ENCODE data around the gene RAB5IF.

The RAB5IF gene

GRCh38 chr20:36576081-36576445 is 29.5 kb upstream of the RAB5IF start:
- DNase-seq (ENCODE audit: insufficient read length, low spot score) (no peak), FAIRE-seq (no peak)
- TF ChIP-seq POLR2A (IDR thresholded peaks at IDR 0.05; ENCODE audit: low read depth, low read length): no peak

GRCh38 chr20:36578356-36579041 is 27.1 kb upstream of the RAB5IF start:
- DNase-seq (ENCODE audit: insufficient read length, low spot score) (no peak), FAIRE-seq (no peak)
- no peak for TF ChIP-seq POLR2A (IDR thresholded peaks at IDR 0.05; ENCODE audit: low read depth, low read length)

GRCh38 chr20:36579996-36580545 is 25.5 kb upstream of the RAB5IF start:
- FAIRE-seq (no peak), DNase-seq (ENCODE audit: insufficient read length, low spot score) (no peak)
- no peak for TF ChIP-seq POLR2A (IDR thresholded peaks at IDR 0.05; ENCODE audit: low read depth, low read length)

GRCh38 chr20:36582322-36582721 is 23.3 kb upstream of the RAB5IF start:
- TF ChIP-seq POLR2A (IDR thresholded peaks at IDR 0.05; ENCODE audit: low read depth, low read length): no peak
- no peak for DNase-seq (ENCODE audit: insufficient read length, low spot score)
- no peak for FAIRE-seq

GRCh38 chr20:36582821-36583220 is 22.8 kb upstream of the RAB5IF start:
- FAIRE-seq (no peak), DNase-seq (ENCODE audit: insufficient read length, low spot score) (no peak)
- no peak for TF ChIP-seq POLR2A (IDR thresholded peaks at IDR 0.05; ENCODE audit: low read depth, low read length)

GRCh38 chr20:36584018-36584481 is 21.5 kb upstream of the RAB5IF start:
- no peak for FAIRE-seq

GRCh38 chr20:36585410-36586125 is 20.0 kb upstream of the RAB5IF start:
- DNase-seq (ENCODE audit: insufficient read length, low spot score): peak; percentile 61
- FAIRE-seq: no peak
- TF ChIP-seq POLR2A (IDR thresholded peaks at IDR 0.05; ENCODE audit: low read depth, low read length): no peak

More at GRCh38 chr20:36584018-36584481, 21.5 kb upstream of the RAB5IF start:
- no peak for TF ChIP-seq POLR2A (IDR thresholded peaks at IDR 0.05; ENCODE audit: low read depth, low read length)
- DNase-seq (ENCODE audit: insufficient read length, low spot score): no peak

- DNase-seq (ENCODE audit: insufficient read length, low spot score) (no peak), FAIRE-seq (no peak)
- no peak for TF ChIP-seq POLR2A (IDR thresholded peaks at IDR 0.05; ENCODE audit: low read depth, low read length)
These were observed 18.1 kb upstream of the RAB5IF start for GRCh38 chr20:36587388-36588070.

GRCh38 chr20:36591281-36591680 is 14.3 kb upstream of the RAB5IF start:
- no peak for DNase-seq (ENCODE audit: insufficient read length, low spot score)
- no peak for FAIRE-seq
- no peak for TF ChIP-seq POLR2A (IDR thresholded peaks at IDR 0.05; ENCODE audit: low read depth, low read length)

- DNase-seq (ENCODE audit: insufficient read length, low spot score) (no peak), FAIRE-seq (no peak)
- TF ChIP-seq POLR2A (IDR thresholded peaks at IDR 0.05; ENCODE audit: low read depth, low read length): no peak
These were observed 13.5 kb upstream of the RAB5IF start for GRCh38 chr20:36591854-36592641.

GRCh38 chr20:36593347-36593929 is 12.1 kb upstream of the RAB5IF start:
- no peak for TF ChIP-seq POLR2A (IDR thresholded peaks at IDR 0.05; ENCODE audit: low read depth, low read length)
- DNase-seq (ENCODE audit: insufficient read length, low spot score) (no peak), FAIRE-seq (no peak)

- DNase-seq (ENCODE audit: insufficient read length, low spot score) (no peak), FAIRE-seq (no peak)
- TF ChIP-seq POLR2A (IDR thresholded peaks at IDR 0.05; ENCODE audit: low read depth, low read length): no peak
These were observed 5.7 kb upstream of the RAB5IF start for GRCh38 chr20:36599912-36600345.

- FAIRE-seq (no peak), DNase-seq (ENCODE audit: insufficient read length, low spot score) (no peak)
- TF ChIP-seq POLR2A (IDR thresholded peaks at IDR 0.05; ENCODE audit: low read depth, low read length): no peak
These were observed 4.0 kb upstream of the RAB5IF start for GRCh38 chr20:36601540-36601939.

Data from H54 (cell line).